Omental fat pad (tissue), 4 donors: Measurements from ENCODE around the gene KLHL15. TPM values are rescaled to one million over a fixed set of nuclear protein-coding genes. Genes with fewer than 3 reads are reported as not detected.

Experiments
- ATAC-seq: fragments of 150-250 bp; one replicate; pipeline ENCODE4 v1.9.1; 2016; ENCODE audit warnings: mild to moderate bottlenecking, moderate library complexity; ENCODE audit not compliant: low FRiP score
- DNase-seq: peaks from one replicate; pipeline ENCODE4 v3.0.0-alpha.2; 2019; ENCODE audit warnings: low spot score
- total RNA-seq, 4 donors: library from RNA; depleted of rRNA; stranded (reverse); fragments of >200 nt; gene quantifications; one replicate each; pipeline ENCODE4 v1.1.0, GENCODE V29; 2016
- TF ChIP-seq, protein P1 (sequence below), 3 donors: fragments of 450-650 bp; IDR thresholded peaks; one replicate each; pipeline ENCODE4 v1.5.1; 2016 to 2017; ENCODE audit warnings: antibody characterized with exemption in 3 of 3, mild to moderate bottlenecking in 3 of 3, moderate library complexity in 2 of 3

Gene KLHL15
- total RNA-seq, 4 donors from 2014 or later = 7.7 to 56.9 (median 16.0) TPM

GRCh38 chrX:24017674-24018073 is 9.3 kb downstream of the KLHL15 start:
- TF ChIP-seq, protein P1, sequence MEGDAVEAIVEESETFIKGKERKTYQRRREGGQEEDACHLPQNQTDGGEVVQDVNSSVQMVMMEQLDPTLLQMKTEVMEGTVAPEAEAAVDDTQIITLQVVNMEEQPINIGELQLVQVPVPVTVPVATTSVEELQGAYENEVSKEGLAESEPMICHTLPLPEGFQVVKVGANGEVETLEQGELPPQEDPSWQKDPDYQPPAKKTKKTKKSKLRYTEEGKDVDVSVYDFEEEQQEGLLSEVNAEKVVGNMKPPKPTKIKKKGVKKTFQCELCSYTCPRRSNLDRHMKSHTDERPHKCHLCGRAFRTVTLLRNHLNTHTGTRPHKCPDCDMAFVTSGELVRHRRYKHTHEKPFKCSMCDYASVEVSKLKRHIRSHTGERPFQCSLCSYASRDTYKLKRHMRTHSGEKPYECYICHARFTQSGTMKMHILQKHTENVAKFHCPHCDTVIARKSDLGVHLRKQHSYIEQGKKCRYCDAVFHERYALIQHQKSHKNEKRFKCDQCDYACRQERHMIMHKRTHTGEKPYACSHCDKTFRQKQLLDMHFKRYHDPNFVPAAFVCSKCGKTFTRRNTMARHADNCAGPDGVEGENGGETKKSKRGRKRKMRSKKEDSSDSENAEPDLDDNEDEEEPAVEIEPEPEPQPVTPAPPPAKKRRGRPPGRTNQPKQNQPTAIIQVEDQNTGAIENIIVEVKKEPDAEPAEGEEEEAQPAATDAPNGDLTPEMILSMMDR (IDR thresholded peaks at IDR 0.05) = no peak
- DNase-seq = no peak
- ATAC-seq = no peak

DNA sequence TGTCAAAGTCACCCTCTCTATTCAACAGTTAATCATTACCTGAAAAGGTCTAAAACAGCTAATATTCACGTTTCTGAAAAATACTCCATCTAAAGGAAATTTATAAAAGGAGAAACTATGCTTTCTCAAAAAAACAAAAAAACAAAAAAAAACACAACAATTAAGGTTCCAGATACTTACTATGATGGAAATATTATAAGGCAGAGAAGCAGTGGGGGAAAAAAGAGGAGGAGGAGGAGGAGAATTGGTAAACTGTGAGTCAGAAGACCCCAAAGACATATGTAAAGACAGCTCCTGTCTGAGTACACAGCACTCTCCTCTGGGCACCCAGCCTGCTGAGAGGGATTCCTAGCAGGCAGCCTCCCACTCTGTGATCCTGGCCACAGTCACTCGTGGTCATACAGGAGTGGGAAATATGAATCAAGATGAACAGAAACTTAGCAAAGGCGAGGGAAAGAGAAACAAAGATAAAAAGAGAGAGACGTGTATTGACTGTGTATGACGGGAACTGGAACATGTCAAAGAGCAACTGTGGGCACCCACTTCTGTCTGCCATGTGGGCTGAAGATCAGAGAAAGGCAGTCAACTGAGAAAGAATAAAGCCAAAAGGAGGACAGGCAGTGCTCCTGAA is 12.5 kb downstream of the KLHL15 start:
- TF ChIP-seq, protein P1 (IDR thresholded peaks at IDR 0.05) = no peak
- DNase-seq (no peak), ATAC-seq (no peak)

- DNase-seq (no peak), ATAC-seq (no peak)
- TF ChIP-seq, protein P1 (IDR thresholded peaks at IDR 0.05) = no peak
Measured at GRCh38 chrX:24012266-24012665, 14.7 kb downstream of the KLHL15 start.

DNA sequence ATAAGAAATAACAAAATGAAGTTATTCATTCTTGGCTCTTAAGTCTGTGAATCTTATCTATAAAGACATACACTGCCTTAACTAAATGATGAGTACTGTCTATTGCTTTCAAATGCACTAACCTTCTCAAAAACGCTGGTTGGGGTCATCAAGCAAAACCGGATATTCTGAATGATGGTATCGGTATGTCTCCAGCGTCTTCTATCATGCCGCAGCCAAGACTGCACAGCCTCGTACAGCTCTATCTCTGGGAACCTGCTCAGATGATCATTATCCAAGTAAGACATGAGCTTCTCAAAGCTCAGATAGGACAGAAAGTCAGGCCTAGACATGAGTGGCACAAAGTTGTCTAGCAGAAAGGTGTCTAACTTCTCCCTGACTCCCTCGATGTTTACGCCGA is 21.1 kb downstream of the KLHL15 start:
- DNase-seq = no peak
- ATAC-seq = no peak
- TF ChIP-seq, protein P1 (IDR thresholded peaks at IDR 0.05) = no peak

DNA sequence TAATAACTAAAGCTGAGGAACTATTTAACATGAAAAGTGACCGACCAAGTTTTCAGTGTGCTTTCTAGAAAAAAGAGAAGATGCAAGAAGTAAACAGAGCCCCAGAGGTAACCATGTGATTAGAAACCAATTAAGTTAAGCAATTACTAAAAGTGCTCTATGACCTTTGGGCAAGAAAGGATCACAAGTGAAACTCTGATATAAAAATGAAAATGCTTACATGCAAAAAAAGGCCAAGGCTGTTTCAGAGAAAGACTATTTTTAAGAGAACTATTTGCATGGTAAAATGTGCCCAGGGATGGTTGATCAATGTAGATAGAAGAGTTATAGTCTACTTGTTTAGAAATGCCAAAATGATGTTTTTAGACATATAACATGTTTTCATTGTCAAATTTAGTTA is 22.0 kb downstream of the KLHL15 start:
- DNase-seq (no peak), ATAC-seq (no peak)
- TF ChIP-seq, protein P1 (IDR thresholded peaks at IDR 0.05) = no peak

DNA sequence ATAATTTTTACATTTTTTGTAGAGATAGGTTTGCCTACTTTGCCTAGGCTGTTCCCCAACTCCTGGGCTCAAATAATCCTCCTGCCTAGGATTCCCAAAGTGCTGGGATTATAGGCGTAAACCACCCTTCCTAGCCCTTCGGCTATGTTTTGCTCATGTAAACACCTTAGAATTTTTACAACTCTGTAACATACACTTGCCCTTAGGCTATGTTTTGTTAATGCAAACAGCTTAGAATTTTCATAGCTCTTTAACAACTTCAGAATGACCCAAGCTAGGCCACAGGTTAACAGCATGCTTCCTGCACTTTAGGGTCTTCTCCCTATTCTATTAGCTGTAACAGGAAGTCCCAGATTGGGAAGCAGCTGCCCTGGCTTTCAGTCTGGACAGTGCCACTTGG is 24.2 kb downstream of the KLHL15 start:
- no peak for DNase-seq
- no peak for ATAC-seq
- TF ChIP-seq, protein P1 (IDR thresholded peaks at IDR 0.05) = no peak

GRCh38 chrX:24002167-24002566 is 24.8 kb downstream of the KLHL15 start:
- TF ChIP-seq, protein P1 (IDR thresholded peaks at IDR 0.05) = no peak
- ATAC-seq = no peak

More at GRCh38 chrX:24002167-24002566, 24.8 kb downstream of the KLHL15 start:
- no peak for DNase-seq
